ENCODE measurements around the gene EGFL8. TPM values are rescaled to one million over a fixed set of nuclear protein-coding genes. Genes with fewer than 3 reads are reported as not detected.
A peak's percentile ranks its signal among the peaks of the same experiment; 100 is the strongest.

The EGFL8 gene
- total and polyA plus RNA-seq, 9 of the 15 experiments (the other 6 are each of a cell fraction or from before 2014, with no cell fraction given), result 2.2 to 47.4 (median 14.2) TPM

DNA sequence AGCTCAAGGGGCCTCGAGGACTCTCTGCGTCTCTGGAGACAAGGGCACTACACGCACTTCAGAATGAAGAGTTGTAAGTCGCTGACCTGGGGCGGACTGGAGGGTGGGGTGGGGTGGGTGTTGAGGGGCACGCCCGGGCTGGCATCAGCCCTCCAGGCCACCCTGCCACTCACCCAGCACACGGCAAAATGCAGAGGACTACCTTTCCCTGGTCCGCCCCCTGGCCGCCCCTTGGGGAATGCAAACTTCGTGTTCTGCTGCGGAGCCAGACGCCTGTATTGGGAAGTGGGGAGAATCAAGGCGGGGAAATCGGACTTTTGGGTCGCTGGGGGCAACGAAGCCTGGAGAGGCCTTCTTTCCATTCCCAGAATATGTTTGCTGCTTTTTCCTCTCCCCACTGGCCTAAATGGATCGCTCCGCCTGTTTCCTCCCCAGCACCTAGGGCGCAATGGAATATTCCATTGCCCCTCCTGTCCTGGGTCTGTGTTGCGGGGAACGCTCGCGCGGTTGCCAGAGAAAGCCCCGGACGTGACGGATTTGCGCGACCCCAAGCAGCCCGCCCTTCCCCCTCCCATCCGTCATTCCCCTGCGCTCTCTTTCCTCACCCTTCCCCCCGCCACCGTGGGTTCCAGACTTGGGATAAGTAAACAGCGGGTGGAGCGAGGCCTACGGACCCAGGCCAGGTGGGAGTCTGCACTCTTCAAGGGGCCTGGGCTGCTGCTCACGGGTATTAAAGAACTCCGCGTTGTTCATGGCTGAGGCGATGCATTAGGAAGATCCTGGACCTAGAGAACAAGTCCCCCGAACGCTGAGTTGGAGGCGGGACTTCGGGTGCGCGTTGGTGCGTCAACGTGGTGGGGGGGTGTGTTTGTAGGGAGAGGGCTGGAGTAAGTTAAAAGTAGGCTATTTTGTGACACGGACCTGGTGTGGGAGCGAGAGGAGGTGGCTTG, 10.6 kb upstream of the EGFL8 start, which contains the start of gene PPT2 (continued):
- TF ChIP-seq, protein P1, sequence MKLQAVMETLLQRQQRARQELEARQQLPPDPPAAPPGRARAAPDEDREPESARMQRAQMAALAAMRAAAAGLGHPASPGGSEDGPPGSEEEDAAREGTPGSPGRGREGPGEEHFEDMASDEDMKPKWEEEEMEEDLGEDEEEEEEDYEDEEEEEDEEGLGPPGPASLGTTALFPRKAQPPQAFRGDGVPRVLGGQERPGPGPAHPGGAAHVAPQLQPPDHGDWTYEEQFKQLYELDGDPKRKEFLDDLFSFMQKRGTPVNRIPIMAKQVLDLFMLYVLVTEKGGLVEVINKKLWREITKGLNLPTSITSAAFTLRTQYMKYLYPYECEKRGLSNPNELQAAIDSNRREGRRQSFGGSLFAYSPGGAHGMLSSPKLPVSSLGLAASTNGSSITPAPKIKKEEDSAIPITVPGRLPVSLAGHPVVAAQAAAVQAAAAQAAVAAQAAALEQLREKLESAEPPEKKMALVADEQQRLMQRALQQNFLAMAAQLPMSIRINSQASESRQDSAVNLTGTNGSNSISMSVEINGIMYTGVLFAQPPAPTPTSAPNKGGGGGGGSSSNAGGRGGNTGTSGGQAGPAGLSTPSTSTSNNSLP (IDR thresholded peaks at IDR 0.05; ENCODE audit: borderline replicate concordance, low read depth, low read length), result no peak
- TF ChIP-seq TRIM28 (IDR thresholded peaks at IDR 0.05), result no peak
- peak; percentile 69 for TF ChIP-seq NR2C1 (IDR thresholded peaks at IDR 0.05)
- peak; percentile 59 for TF ChIP-seq NR2C1 (tag; IDR thresholded peaks at IDR 0.05)
- peak; percentile 90 for TF ChIP-seq ZBTB17 (CRISPR knock-in tag; IDR thresholded peaks at IDR 0.05)
- no peak for TF ChIP-seq SMARCA4 (IDR thresholded peaks at IDR 0.05)
- TF ChIP-seq, protein P2, sequence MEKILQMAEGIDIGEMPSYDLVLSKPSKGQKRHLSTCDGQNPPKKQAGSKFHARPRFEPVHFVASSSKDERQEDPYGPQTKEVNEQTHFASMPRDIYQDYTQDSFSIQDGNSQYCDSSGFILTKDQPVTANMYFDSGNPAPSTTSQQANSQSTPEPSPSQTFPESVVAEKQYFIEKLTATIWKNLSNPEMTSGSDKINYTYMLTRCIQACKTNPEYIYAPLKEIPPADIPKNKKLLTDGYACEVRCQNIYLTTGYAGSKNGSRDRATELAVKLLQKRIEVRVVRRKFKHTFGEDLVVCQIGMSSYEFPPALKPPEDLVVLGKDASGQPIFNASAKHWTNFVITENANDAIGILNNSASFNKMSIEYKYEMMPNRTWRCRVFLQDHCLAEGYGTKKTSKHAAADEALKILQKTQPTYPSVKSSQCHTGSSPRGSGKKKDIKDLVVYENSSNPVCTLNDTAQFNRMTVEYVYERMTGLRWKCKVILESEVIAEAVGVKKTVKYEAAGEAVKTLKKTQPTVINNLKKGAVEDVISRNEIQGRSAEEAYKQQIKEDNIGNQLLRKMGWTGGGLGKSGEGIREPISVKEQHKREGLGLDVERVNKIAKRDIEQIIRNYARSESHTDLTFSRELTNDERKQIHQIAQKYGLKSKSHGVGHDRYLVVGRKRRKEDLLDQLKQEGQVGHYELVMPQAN (IDR thresholded peaks at IDR 0.05; ENCODE audit: borderline replicate concordance), result no peak; the same call in 1 of the 2 replicates
- TF ChIP-seq ZNF589 (CRISPR knock-in tag; IDR thresholded peaks at IDR 0.05; ENCODE audit: low read depth), result peak; percentile 88
- peak; percentile 78 for TF ChIP-seq LCOR (CRISPR knock-in tag; IDR thresholded peaks at IDR 0.05)
- TF ChIP-seq NBN (IDR thresholded peaks at IDR 0.05; ENCODE audit: low read depth), result peak; percentile 81
- TF ChIP-seq SMARCE1 (IDR thresholded peaks at IDR 0.05), result no peak
- TF ChIP-seq GTF2F1 (IDR thresholded peaks at IDR 0.05; ENCODE audit: low read depth, low read length), result peak; percentile 19; the same call in 1 of the 2 replicates
- TF ChIP-seq ZNF583 (CRISPR knock-in tag; IDR thresholded peaks at IDR 0.05), result peak; percentile 18; the same call in 1 of the 2 replicates
- TF ChIP-seq, protein P3, sequence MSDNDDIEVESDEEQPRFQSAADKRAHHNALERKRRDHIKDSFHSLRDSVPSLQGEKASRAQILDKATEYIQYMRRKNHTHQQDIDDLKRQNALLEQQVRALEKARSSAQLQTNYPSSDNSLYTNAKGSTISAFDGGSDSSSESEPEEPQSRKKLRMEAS (CRISPR knock-in tag; IDR thresholded peaks at IDR 0.05), result no peak
- TF ChIP-seq PRPF4 (IDR thresholded peaks at IDR 0.05; ENCODE audit: insufficient read depth, low read depth, low read length, poor library complexity, severe bottlenecking), result no peak
- TF ChIP-seq SNRNP70 (optimal IDR thresholded peaks at IDR 0.05; ENCODE audit: low read depth, low read length), result no peak
- TF ChIP-seq SAFB2 (IDR thresholded peaks at IDR 0.05; ENCODE audit: borderline replicate concordance, low read depth, low read length, severe bottlenecking), result no peak
- TF ChIP-seq, protein P4, sequence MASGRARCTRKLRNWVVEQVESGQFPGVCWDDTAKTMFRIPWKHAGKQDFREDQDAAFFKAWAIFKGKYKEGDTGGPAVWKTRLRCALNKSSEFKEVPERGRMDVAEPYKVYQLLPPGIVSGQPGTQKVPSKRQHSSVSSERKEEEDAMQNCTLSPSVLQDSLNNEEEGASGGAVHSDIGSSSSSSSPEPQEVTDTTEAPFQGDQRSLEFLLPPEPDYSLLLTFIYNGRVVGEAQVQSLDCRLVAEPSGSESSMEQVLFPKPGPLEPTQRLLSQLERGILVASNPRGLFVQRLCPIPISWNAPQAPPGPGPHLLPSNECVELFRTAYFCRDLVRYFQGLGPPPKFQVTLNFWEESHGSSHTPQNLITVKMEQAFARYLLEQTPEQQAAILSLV (tag; IDR thresholded peaks at IDR 0.05), result no peak
- TF ChIP-seq, protein P5, sequence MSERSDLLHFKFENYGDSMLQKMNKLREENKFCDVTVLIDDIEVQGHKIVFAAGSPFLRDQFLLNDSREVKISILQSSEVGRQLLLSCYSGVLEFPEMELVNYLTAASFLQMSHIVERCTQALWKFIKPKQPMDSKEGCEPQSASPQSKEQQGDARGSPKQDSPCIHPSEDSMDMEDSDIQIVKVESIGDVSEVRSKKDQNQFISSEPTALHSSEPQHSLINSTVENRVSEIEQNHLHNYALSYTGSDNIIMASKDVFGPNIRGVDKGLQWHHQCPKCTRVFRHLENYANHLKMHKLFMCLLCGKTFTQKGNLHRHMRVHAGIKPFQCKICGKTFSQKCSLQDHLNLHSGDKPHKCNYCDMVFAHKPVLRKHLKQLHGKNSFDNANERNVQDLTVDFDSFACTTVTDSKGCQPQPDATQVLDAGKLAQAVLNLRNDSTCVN (CRISPR knock-in tag; IDR thresholded peaks at IDR 0.05), result no peak
- peak; percentile 99 for TF ChIP-seq ATF7 (IDR thresholded peaks at IDR 0.05)
- TF ChIP-seq ZNF778 (CRISPR knock-in tag; IDR thresholded peaks at IDR 0.05), result no peak
- TF ChIP-seq BRF1 (IDR thresholded peaks at IDR 0.05; ENCODE audit: borderline replicate concordance, extremely low read depth, insufficient read length), result no peak
- TF ChIP-seq RFX7 (CRISPR knock-in tag; IDR thresholded peaks at IDR 0.05), result no peak
- TF ChIP-seq FOXA1 (IDR thresholded peaks at IDR 0.05; ENCODE audit: borderline replicate concordance), result no peak

Data from K562 (cell line).